NB4 (cell line): ENCODE measurements around the gene CASKIN2.

Experiments used
- DNase-seq: peaks from one replicate; pipeline ENCODE4 v3.0.0; 2010; ENCODE audit warnings: low read depth
- H3K4me3 ChIP-seq: one replicate; pipeline ENCODE4 v1.5.1; 2011; ENCODE audit warnings: mild to moderate bottlenecking, low read depth, low read length, moderate library complexity
- CTCF ChIP-seq: IDR thresholded peaks from one replicate; pipeline ENCODE4 v1.5.1; 2012; ENCODE audit warnings: low read depth, low read length
- MAX ChIP-seq: IDR thresholded peaks from 2 replicates; pipeline ENCODE4 v1.6.1; 2011; ENCODE audit warnings: low read depth, low read length
- MYC ChIP-seq: IDR thresholded peaks from 2 replicates; pipeline ENCODE4 v1.6.1; 2011; ENCODE audit warnings: low read depth, low read length
- POLR2A ChIP-seq: IDR thresholded peaks from 2 replicates; pipeline ENCODE4 v1.6.1; 2011; ENCODE audit warnings: mild to moderate bottlenecking; ENCODE audit not compliant: insufficient read length; ENCODE audit errors: extremely low read depth

Gene CASKIN2

GRCh38 chr17:75535871-75536270 lies 20.5 kb upstream of the CASKIN2 start:
- DNase-seq = no peak
- no peak for TF ChIP-seq CTCF
- TF ChIP-seq MAX = no peak
- no peak for TF ChIP-seq MYC
- no peak for TF ChIP-seq POLR2A
- H3K4me3 ChIP-seq = no peak overlapping the region

- TF ChIP-seq MYC = no peak
- no peak for TF ChIP-seq MAX
- TF ChIP-seq CTCF = no peak
- TF ChIP-seq POLR2A = no peak
- H3K4me3 ChIP-seq = no peak overlapping the region
- no peak for DNase-seq
Observed at GRCh38 chr17:75535119-75535537, 19.8 kb upstream of the CASKIN2 start.

GRCh38 chr17:75531721-75532072 lies 16.4 kb upstream of the CASKIN2 start:
- no peak for DNase-seq
- no peak overlapping the region for H3K4me3 ChIP-seq
- TF ChIP-seq MYC = no peak
- no peak for TF ChIP-seq POLR2A
- TF ChIP-seq CTCF = no peak
- TF ChIP-seq MAX = no peak

GRCh38 chr17:75530837-75531720 lies 15.7 kb upstream of the CASKIN2 start:
- no peak for DNase-seq
- H3K4me3 ChIP-seq = no peak overlapping the region
- TF ChIP-seq MAX (no peak), MYC (no peak), POLR2A (no peak), CTCF (no peak)

GRCh38 chr17:75526555-75527270 lies 11.4 kb upstream of the CASKIN2 start:
- TF ChIP-seq MAX = no peak
- no peak for TF ChIP-seq POLR2A
- no peak for TF ChIP-seq CTCF
- no peak for TF ChIP-seq MYC
- no peak overlapping the region for H3K4me3 ChIP-seq
- DNase-seq = no peak
